Astrocyte (in vitro differentiated cells and primary cell): ENCODE results near the gene CHCHD3.

Experiments
- CTCF ChIP-seq: IDR thresholded peaks from 2 replicates; pipeline ENCODE4 v1.5.1; 2011; ENCODE audit warnings: low read depth, mild to moderate bottlenecking, inconsistent platforms, low read length, moderate library complexity; ENCODE audit not compliant: insufficient read depth
- EZH2 ChIP-seq: IDR thresholded peaks from 2 replicates; pipeline ENCODE4 v1.6.1; 2012; ENCODE audit warnings: mild to moderate bottlenecking, low read length, inconsistent platforms; ENCODE audit not compliant: insufficient read depth

- TF ChIP-seq EZH2 = no peak
- no peak for TF ChIP-seq CTCF
These were observed 321.7 kb downstream of the CHCHD3 start for GRCh38 chr7:132760244-132760623.
